Measurements from ENCODE around the gene SLX4IP. TPM values are rescaled to one million over a fixed set of nuclear protein-coding genes. Genes with fewer than 3 reads are reported as not detected.

Gene SLX4IP
- total and polyA plus RNA-seq, 2 of the 13 experiments (the other 11 are each of a cell fraction or from before 2014, with no cell fraction given), result 3.6 to 7.3 TPM

DNA sequence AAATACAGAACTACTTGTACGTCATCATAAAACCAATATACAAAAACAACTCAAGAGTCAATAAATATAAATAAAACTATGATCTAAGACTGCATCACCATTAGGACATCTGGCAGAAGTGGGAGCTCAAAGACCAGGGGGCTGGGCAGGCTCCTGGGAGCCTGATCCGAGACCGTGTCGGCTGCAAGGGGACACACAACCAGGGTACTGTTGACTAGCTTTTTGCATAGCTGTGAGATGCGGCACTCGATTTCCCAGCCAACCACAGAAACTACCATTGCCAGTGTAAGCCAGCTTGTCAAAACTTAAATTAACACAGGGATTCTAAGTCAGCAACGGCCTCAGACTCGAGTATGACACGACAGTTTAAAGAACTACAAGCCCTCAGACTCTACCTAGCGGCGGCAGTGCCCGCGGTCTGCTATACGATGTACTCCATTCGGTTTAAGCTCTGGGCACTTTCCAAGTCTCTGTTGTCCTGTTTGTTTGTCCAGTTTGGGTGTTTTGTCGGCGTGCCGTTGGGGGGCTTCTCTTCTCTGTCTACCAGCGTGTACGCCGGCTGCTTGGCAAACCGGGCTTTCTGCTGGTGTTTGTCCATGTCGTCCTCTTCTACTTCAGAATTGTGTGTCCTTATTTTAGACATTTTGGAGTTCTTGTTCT lies 204.1 kb downstream of the SLX4IP start:
- FAIRE-seq, result no peak
- intact Hi-C loops (cut with micrococcal nuclease; ENCODE audit: unreplicated experiment) (loop anchor here (10.0 kb wide), 1 partner anchor 204 kb away; the partner anchor contains the start of genes MKKS and SLX4IP), in situ Hi-C loops (cut with HindIII; ENCODE audit: extremely low pct_ligation_motif_present, low pct_unique_long_range_greater_than_20kb) (loop anchor here (5.0 kb wide), 1 partner anchor 87 kb away; no protein-coding TSS in a partner anchor)
- Histone ChIP-seq H3K4me2 (ENCODE audit: low read depth, low read length) (no peak overlapping the region), H3K27me3 (ENCODE audit: control insufficient read depth in 1 of 2, insufficient read depth in 2 of 2, low read length in 2 of 2) (no peaks in the 10 kb centered on the region), H3K79me2 (ENCODE audit: insufficient read depth, low read length) (no peaks in the 10 kb centered on the region), H3K9ac (ENCODE audit: insufficient read depth, low read depth, low read length) (no peak overlapping the region), H3K4me1 (ENCODE audit: insufficient read depth, low read length) (no peaks in the 10 kb centered on the region), H4K20me1 (ENCODE audit: insufficient read depth, low read length) (no peaks in the 10 kb centered on the region), H3K27ac (ENCODE audit: extremely low read length, insufficient read depth, low read length) (no peak overlapping the region), H3K9me3 (ENCODE audit: low read length) (no peaks in the 10 kb centered on the region), H2AFZ (ENCODE audit: low read length) (no peak overlapping the region), H3K4me3 (replicated peaks in 1 of 3; ENCODE audit: insufficient read depth in 1 of 3, low read depth in 2 of 3, low read length in 3 of 3) (no peak overlapping the region), H3K36me3 (replicated peaks in 1 of 2; ENCODE audit: control insufficient read depth in 1 of 2, insufficient read depth in 2 of 2, low read length in 2 of 2) (peaks cover 47 to 60% of the 10 kb centered on the region in 2 experiments)
- ChIA-PET CTCF (ENCODE audit: low intra/inter-chr PET ratio, low total read pairs) (no interaction called here), POLR2A (interaction anchor here (0.9 kb wide), 1 partner anchor 74 kb away, joined by 3 read pairs; no protein-coding TSS in a partner anchor)
- no peak for ATAC-seq
- 97% methylated on average over 23 of the region's 23 CpGs for WGBS (ENCODE audit: low lambda C conversion rate)
- no peak for DNase-seq (ENCODE audit: low spot score)
- BruUV-seq (replicated peaks), result TSS peak; percentile 29
- TF ChIP-seq, protein P1, sequence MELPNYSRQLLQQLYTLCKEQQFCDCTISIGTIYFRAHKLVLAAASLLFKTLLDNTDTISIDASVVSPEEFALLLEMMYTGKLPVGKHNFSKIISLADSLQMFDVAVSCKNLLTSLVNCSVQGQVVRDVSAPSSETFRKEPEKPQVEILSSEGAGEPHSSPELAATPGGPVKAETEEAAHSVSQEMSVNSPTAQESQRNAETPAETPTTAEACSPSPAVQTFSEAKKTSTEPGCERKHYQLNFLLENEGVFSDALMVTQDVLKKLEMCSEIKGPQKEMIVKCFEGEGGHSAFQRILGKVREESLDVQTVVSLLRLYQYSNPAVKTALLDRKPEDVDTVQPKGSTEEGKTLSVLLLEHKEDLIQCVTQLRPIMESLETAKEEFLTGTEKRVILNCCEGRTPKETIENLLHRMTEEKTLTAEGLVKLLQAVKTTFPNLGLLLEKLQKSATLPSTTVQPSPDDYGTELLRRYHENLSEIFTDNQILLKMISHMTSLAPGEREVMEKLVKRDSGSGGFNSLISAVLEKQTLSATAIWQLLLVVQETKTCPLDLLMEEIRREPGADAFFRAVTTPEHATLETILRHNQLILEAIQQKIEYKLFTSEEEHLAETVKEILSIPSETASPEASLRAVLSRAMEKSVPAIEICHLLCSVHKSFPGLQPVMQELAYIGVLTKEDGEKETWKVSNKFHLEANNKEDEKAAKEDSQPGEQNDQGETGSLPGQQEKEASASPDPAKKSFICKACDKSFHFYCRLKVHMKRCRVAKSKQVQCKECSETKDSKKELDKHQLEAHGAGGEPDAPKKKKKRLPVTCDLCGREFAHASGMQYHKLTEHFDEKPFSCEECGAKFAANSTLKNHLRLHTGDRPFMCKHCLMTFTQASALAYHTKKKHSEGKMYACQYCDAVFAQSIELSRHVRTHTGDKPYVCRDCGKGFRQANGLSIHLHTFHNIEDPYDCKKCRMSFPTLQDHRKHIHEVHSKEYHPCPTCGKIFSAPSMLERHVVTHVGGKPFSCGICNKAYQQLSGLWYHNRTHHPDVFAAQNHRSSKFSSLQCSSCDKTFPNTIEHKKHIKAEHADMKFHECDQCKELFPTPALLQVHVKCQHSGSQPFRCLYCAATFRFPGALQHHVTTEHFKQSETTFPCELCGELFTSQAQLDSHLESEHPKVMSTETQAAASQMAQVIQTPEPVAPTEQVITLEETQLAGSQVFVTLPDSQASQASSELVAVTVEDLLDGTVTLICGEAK (IDR thresholded peaks at IDR 0.05), result no peak
- TF ChIP-seq, protein P1 (CRISPR knock-in tag; IDR thresholded peaks at IDR 0.05), result 0 out of 2 replicates have a peak, but pooled peaks have one; percentile 16
- TF ChIP-seq PRPF4 (IDR thresholded peaks at IDR 0.05; ENCODE audit: low read depth, low read length, poor library complexity, severe bottlenecking) (peak; percentile 41), RBM22 (optimal IDR thresholded peaks at IDR 0.05; ENCODE audit: low read length) (peak; percentile 69), POLR2A (IDR thresholded peaks at IDR 0.05; ENCODE audit: insufficient read depth in 1 of 2, low read depth in 2 of 2, low read length in 2 of 2) (0 out of 4 replicates have a peak, but pooled peaks of 1 of the 2 experiments have one; percentile 33), PAF1 (CRISPR knock-in tag; IDR thresholded peaks at IDR 0.05) (no peak), ZNF607 (CRISPR knock-in tag; IDR thresholded peaks at IDR 0.05; ENCODE audit: borderline replicate concordance) (no peak)
- TF ChIP-seq, protein P2, sequence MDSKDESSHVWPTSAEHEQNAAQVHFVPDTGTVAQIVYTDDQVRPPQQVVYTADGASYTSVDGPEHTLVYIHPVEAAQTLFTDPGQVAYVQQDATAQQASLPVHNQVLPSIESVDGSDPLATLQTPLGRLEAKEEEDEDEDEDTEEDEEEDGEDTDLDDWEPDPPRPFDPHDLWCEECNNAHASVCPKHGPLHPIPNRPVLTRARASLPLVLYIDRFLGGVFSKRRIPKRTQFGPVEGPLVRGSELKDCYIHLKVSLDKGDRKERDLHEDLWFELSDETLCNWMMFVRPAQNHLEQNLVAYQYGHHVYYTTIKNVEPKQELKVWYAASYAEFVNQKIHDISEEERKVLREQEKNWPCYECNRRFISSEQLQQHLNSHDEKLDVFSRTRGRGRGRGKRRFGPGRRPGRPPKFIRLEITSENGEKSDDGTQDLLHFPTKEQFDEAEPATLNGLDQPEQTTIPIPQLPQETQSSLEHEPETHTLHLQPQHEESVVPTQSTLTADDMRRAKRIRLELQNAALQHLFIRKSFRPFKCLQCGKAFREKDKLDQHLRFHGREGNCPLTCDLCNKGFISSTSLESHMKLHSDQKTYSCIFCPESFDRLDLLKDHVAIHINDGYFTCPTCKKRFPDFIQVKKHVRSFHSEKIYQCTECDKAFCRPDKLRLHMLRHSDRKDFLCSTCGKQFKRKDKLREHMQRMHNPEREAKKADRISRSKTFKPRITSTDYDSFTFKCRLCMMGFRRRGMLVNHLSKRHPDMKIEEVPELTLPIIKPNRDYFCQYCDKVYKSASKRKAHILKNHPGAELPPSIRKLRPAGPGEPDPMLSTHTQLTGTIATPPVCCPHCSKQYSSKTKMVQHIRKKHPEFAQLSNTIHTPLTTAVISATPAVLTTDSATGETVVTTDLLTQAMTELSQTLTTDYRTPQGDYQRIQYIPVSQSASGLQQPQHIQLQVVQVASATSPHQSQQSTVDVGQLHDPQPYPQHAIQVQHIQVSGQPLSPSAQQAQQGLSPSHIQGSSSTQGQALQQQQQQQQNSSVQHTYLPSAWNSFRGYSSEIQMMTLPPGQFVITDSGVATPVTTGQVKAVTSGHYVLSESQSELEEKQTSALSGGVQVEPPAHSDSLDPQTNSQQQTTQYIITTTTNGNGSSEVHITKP (CRISPR knock-in tag; IDR thresholded peaks at IDR 0.05; ENCODE audit: low read depth), result no peak
